ENCODE measurements around the gene EFCAB11. TPM values are rescaled to one million over a fixed set of nuclear protein-coding genes. Genes with fewer than 3 reads are reported as not detected.

The EFCAB11 gene
- total RNA-seq, 1 donor from 2014 or later: 3.1 TPM

GRCh38 chr14:89955022-89955744 is 653 bp upstream of the EFCAB11 start:
- no peak for DNase-seq
- TF ChIP-seq CTCF (IDR thresholded peaks at IDR 0.05; ENCODE audit: partially characterized antibody, unreplicated experiment): no peak
- peak overlapping the region; percentile 99 for H3K4me3 Mint-ChIP-seq (ENCODE audit: unreplicated experiment)
- H3K4me1 Mint-ChIP-seq (ENCODE audit: low read depth, unreplicated experiment): peaks cover 9% of the 10 kb centered on the region
- H3K36me3 Mint-ChIP-seq (ENCODE audit: unreplicated experiment): no peaks in the 10 kb centered on the region
- H3K9me3 Mint-ChIP-seq (ENCODE audit: unreplicated experiment): peaks cover 5% of the 10 kb centered on the region
- peaks cover 7% of the 10 kb centered on the region for H3K27me3 Mint-ChIP-seq (ENCODE audit: unreplicated experiment)
- H3K27ac Mint-ChIP-seq (ENCODE audit: unreplicated experiment): peak overlapping the region; percentile 91

GRCh38 chr14:89953602-89954001 is 928 bp downstream of the EFCAB11 start:
- H3K27me3 Mint-ChIP-seq (ENCODE audit: unreplicated experiment): peaks cover 7% of the 10 kb centered on the region
- peaks cover 2% of the 10 kb centered on the region for H3K36me3 Mint-ChIP-seq (ENCODE audit: unreplicated experiment)
- no peak for TF ChIP-seq CTCF (IDR thresholded peaks at IDR 0.05; ENCODE audit: partially characterized antibody, unreplicated experiment)
- peaks cover 5% of the 10 kb centered on the region for H3K9me3 Mint-ChIP-seq (ENCODE audit: unreplicated experiment)
- H3K4me3 Mint-ChIP-seq (ENCODE audit: unreplicated experiment): peak overlapping the region; percentile 6
- H3K27ac Mint-ChIP-seq (ENCODE audit: unreplicated experiment): no peak overlapping the region
- DNase-seq: no peak
- peaks cover 9% of the 10 kb centered on the region for H3K4me1 Mint-ChIP-seq (ENCODE audit: low read depth, unreplicated experiment)

- peaks cover 9% of the 10 kb centered on the region for H3K4me1 Mint-ChIP-seq (ENCODE audit: low read depth, unreplicated experiment)
- peak overlapping the region; percentile 59 for H3K27ac Mint-ChIP-seq (ENCODE audit: unreplicated experiment)
These were observed 2.0 kb downstream of the EFCAB11 start for GRCh38 chr14:89952576-89952975.

GRCh38 chr14:89947344-89947743 is 7.2 kb downstream of the EFCAB11 start:
- no peak for DNase-seq
- no peaks in the 10 kb centered on the region for H3K4me1 Mint-ChIP-seq (ENCODE audit: low read depth, unreplicated experiment)
- peaks cover 6% of the 10 kb centered on the region for H3K36me3 Mint-ChIP-seq (ENCODE audit: unreplicated experiment)
- no peak overlapping the region for H3K27ac Mint-ChIP-seq (ENCODE audit: unreplicated experiment)
- no peaks in the 10 kb centered on the region for H3K9me3 Mint-ChIP-seq (ENCODE audit: unreplicated experiment)
- no peak for TF ChIP-seq CTCF (IDR thresholded peaks at IDR 0.05; ENCODE audit: partially characterized antibody, unreplicated experiment)
- H3K27me3 Mint-ChIP-seq (ENCODE audit: unreplicated experiment): no peaks in the 10 kb centered on the region
- H3K4me3 Mint-ChIP-seq (ENCODE audit: unreplicated experiment): no peak overlapping the region

More at GRCh38 chr14:89952576-89952975, 2.0 kb downstream of the EFCAB11 start:
- peaks cover 5% of the 10 kb centered on the region for H3K9me3 Mint-ChIP-seq (ENCODE audit: unreplicated experiment)
- H3K4me3 Mint-ChIP-seq (ENCODE audit: unreplicated experiment): peak overlapping the region; percentile 22
- no peak for DNase-seq
- no peak for TF ChIP-seq CTCF (IDR thresholded peaks at IDR 0.05; ENCODE audit: partially characterized antibody, unreplicated experiment)
- H3K27me3 Mint-ChIP-seq (ENCODE audit: unreplicated experiment): peaks cover 7% of the 10 kb centered on the region
- H3K36me3 Mint-ChIP-seq (ENCODE audit: unreplicated experiment): peaks cover 6% of the 10 kb centered on the region

GRCh38 chr14:89941830-89942377 is 12.6 kb downstream of the EFCAB11 start:
- H3K9me3 Mint-ChIP-seq (ENCODE audit: unreplicated experiment): no peaks in the 10 kb centered on the region
- TF ChIP-seq CTCF (IDR thresholded peaks at IDR 0.05; ENCODE audit: partially characterized antibody, unreplicated experiment): no peak
- H3K4me1 Mint-ChIP-seq (ENCODE audit: low read depth, unreplicated experiment): no peaks in the 10 kb centered on the region
- H3K27ac Mint-ChIP-seq (ENCODE audit: unreplicated experiment): no peak overlapping the region
- H3K4me3 Mint-ChIP-seq (ENCODE audit: unreplicated experiment): no peak overlapping the region
- DNase-seq: no peak
- no peaks in the 10 kb centered on the region for H3K36me3 Mint-ChIP-seq (ENCODE audit: unreplicated experiment)
- H3K27me3 Mint-ChIP-seq (ENCODE audit: unreplicated experiment): no peaks in the 10 kb centered on the region

Data from glutamatergic neuron (in vitro differentiated cells).